SK-N-SH (cell line): Measurements from ENCODE around the gene SCN9A. TPM values are rescaled to one million over a fixed set of nuclear protein-coding genes. Genes with fewer than 3 reads are reported as not detected.

Source experiments
- CTCF ChIA-PET: fragments of 300-600, 350-600 bp; formaldehyde crosslinking; extraction: SDS; loops from one replicate; lab custom pipeline; 2021; lab: Yijun Ruan, JAX
- POLR2A ChIA-PET: fragments of 350-600 bp; sonication (Branson Sonifier 250); formaldehyde crosslinking; extraction: SDS; loops from one replicate; lab custom pipeline; 2020; ENCODE audit warnings: antibody characterized with exemption, inconsistent platforms; lab: Yijun Ruan, JAX
- DNase-seq: peaks from one replicate; pipeline ENCODE4 v3.0.0; 2012
- H2AFZ ChIP-seq: fragments of 200-600 bp; sonication (generic); 2 replicates; pipeline ENCODE4 v1.8.1; 2016; ENCODE audit warnings: antibody characterized with exemption, mild to moderate bottlenecking, low read depth
- H3F3A ChIP-seq: fragments of 200-600 bp; sonication (generic); replicated peaks from 2 replicates; pipeline ENCODE3; 2016; ENCODE audit warnings: antibody characterized with exemption, mild to moderate bottlenecking; ENCODE audit not compliant: insufficient read depth
- H3K27ac ChIP-seq, 2 experiments: fragments of 200-500 bp in 1 of 2; fragments of 200-600 bp in 1 of 2; sonication (Bioruptor generic) in 1 of 2; sonication (generic), shearing (Covaris generic) in 1 of 2; 2 replicates each; pipeline versions ENCODE4 v1.5.1 to v1.6.1; 2014 to 2016; ENCODE audit warnings: low read depth in 2 of 2, inconsistent platforms in 1 of 2, low read length in 1 of 2, mild to moderate bottlenecking in 1 of 2, mixed read lengths in 1 of 2
- H3K27me3 ChIP-seq: fragments of 200-600 bp; sonication (generic), shearing (Covaris generic); 2 replicates; pipeline ENCODE4 v1.6.1; 2016; ENCODE audit warnings: mixed run types; ENCODE audit not compliant: insufficient read depth
- H3K36me3 ChIP-seq, 2 experiments: fragments of 200-500 bp in 1 of 2; fragments of 200-600 bp in 1 of 2; sonication (Bioruptor generic) in 1 of 2; sonication (generic) in 1 of 2; replicated peaks in 1 of 2; 2 replicates each; pipeline versions ENCODE3 to v1.5.1; 2014 to 2016; ENCODE audit warnings: low read length in 1 of 2, mild to moderate bottlenecking in 1 of 2; ENCODE audit not compliant: insufficient read depth in 2 of 2, control insufficient read depth in 1 of 2
- H3K4me1 ChIP-seq, 2 experiments: fragments of 200-500 bp in 1 of 2; fragments of 200-600 bp in 1 of 2; sonication (Bioruptor generic) in 1 of 2; sonication (generic), shearing (Covaris generic) in 1 of 2; 2 replicates each; pipeline versions ENCODE4 v1.5.1 to v1.6.1; 2014 to 2016; ENCODE audit warnings: low read depth in 1 of 2, low read length in 1 of 2, mixed run types in 1 of 2; ENCODE audit not compliant: insufficient read depth in 2 of 2, control insufficient read depth in 1 of 2
- H3K4me2 ChIP-seq: fragments of 200-600 bp; sonication (generic), shearing (Covaris generic); 2 replicates; pipeline ENCODE4 v1.6.1; 2017; ENCODE audit warnings: mixed run types
- H3K4me3 ChIP-seq, 2 experiments: fragments of 200-500 bp in 1 of 2; fragments of 200-600 bp in 1 of 2; sonication (Bioruptor generic) in 1 of 2; sonication (generic), shearing (Covaris generic) in 1 of 2; 2 replicates each; pipeline versions ENCODE4 v1.5.1 to v1.8.1; 2014 to 2016; ENCODE audit warnings: low read depth in 2 of 2, inconsistent platforms in 1 of 2, low read length in 1 of 2, mild to moderate bottlenecking in 1 of 2, mixed read lengths in 1 of 2, moderate library complexity in 1 of 2
- H3K79me2 ChIP-seq: fragments of 200-600 bp; sonication (generic); 2 replicates; pipeline ENCODE4 v1.8.1; 2017; ENCODE audit warnings: mild to moderate bottlenecking; ENCODE audit not compliant: insufficient read depth
- H3K9ac ChIP-seq: fragments of 200-600 bp; sonication (generic); 2 replicates; pipeline ENCODE4 v1.6.1; 2017; ENCODE audit warnings: mixed run types
- H3K9me2 ChIP-seq: fragments of 200-600 bp; sonication (generic); 2 replicates; pipeline ENCODE4 v1.6.1; 2017; ENCODE audit warnings: mixed run types
- H3K9me3 ChIP-seq: fragments of 200-600 bp; sonication (generic); 2 replicates; pipeline ENCODE4 v1.6.1; 2017; ENCODE audit warnings: mixed run types, mild to moderate bottlenecking, moderate library complexity
- H4K20me1 ChIP-seq: fragments of 200-600 bp; sonication (generic); 2 replicates; pipeline ENCODE4 v1.6.1; 2017; ENCODE audit warnings: mild to moderate bottlenecking, mixed run types; ENCODE audit not compliant: insufficient read depth
- CHD2 ChIP-seq: fragments of 150-350 bp; IDR thresholded peaks from 2 replicates; pipeline ENCODE4 v1.6.1; 2018; ENCODE audit warnings: low read length; ENCODE audit not compliant: partially characterized antibody
- CTCF ChIP-seq: fragments of 200-600 bp; sonication (generic); IDR thresholded peaks from 2 replicates; pipeline ENCODE4 v1.6.1; 2017; ENCODE audit warnings: antibody characterized with exemption, mild to moderate bottlenecking, moderate library complexity
- FOXJ3 ChIP-seq: sonication (generic); formaldehyde crosslinking; IDR thresholded peaks from 2 replicates; pipeline ENCODE4 v1.5.1; 2020; ENCODE audit warnings: mild to moderate bottlenecking, missing genetic modification reagents
- FOXM1 ChIP-seq: IDR thresholded peaks from 2 replicates; pipeline ENCODE4 v1.4.0; 2012; ENCODE audit warnings: low read depth, mild to moderate bottlenecking
- GATA2 ChIP-seq: sonication (generic); formaldehyde crosslinking; IDR thresholded peaks from 2 replicates; pipeline ENCODE4 v1.5.0; 2020; ENCODE audit warnings: mild to moderate bottlenecking, missing genetic modification reagents
- JUND ChIP-seq: IDR thresholded peaks from 2 replicates; pipeline ENCODE4 v1.4.0; 2012
- MAX ChIP-seq: IDR thresholded peaks from 2 replicates; pipeline ENCODE4 v1.4.0; 2012; ENCODE audit warnings: low read depth
- MEF2A ChIP-seq: IDR thresholded peaks from 2 replicates; pipeline ENCODE4 v1.4.0; 2012; ENCODE audit warnings: low read depth, borderline replicate concordance
- NRF1 ChIP-seq: IDR thresholded peaks from 2 replicates; pipeline ENCODE4 v1.6.1; 2012; ENCODE audit warnings: low read depth, mild to moderate bottlenecking, low read length
- PBX3 ChIP-seq: IDR thresholded peaks from 2 replicates; pipeline ENCODE4; 2012
- RAD21 ChIP-seq: IDR thresholded peaks from 2 replicates; pipeline ENCODE4 v1.6.1; 2012; ENCODE audit warnings: mild to moderate bottlenecking, low read length
- RCOR1 ChIP-seq: fragments of 150-350 bp; IDR thresholded peaks from 2 replicates; pipeline ENCODE4 v1.6.1; 2017; ENCODE audit warnings: antibody characterized with exemption, low read length
- RFX5 ChIP-seq: IDR thresholded peaks from 2 replicates; pipeline ENCODE4 v1.6.1; 2012; ENCODE audit warnings: mild to moderate bottlenecking, improper control_type of control experiment, low read length
- SIN3A ChIP-seq: IDR thresholded peaks from 2 replicates; pipeline ENCODE4 v1.6.1; 2012; ENCODE audit warnings: low read depth, mild to moderate bottlenecking, low read length, moderate library complexity, borderline replicate concordance
- TAF1 ChIP-seq: IDR thresholded peaks from 2 replicates; pipeline ENCODE4 v1.6.1; 2012; ENCODE audit warnings: low read depth, mild to moderate bottlenecking, low read length, moderate library complexity, borderline replicate concordance
- USF2 ChIP-seq: fragments of 150-350 bp; IDR thresholded peaks from 2 replicates; pipeline ENCODE4 v1.6.1; 2017; ENCODE audit warnings: antibody characterized with exemption, low read length, low read depth, borderline replicate concordance
- ZBTB33 ChIP-seq: IDR thresholded peaks from 2 replicates; pipeline ENCODE4 v1.4.0; 2012; ENCODE audit warnings: low read depth, borderline replicate concordance
- WGBS: methylation state at CpG from one replicate; pipeline ENCODE4 v1.1.6; 2017; ENCODE audit warnings: low lambda C conversion rate; 5-methylcytosine and 5-hydroxymethylcytosine counted together
- polyA plus RNA-seq, 3 experiments: library from polyadenylated mRNA; depleted of rRNA; stranded (reverse); fragments of >200 nt; gene quantifications; 2 replicates each; pipeline ENCODE4 v1.2.3, GENCODE V29; 2012

The SCN9A gene
- polyA plus RNA-seq, 1 of the 3 experiments (the other 2 are of a cell fraction): 5.9 TPM

- POLR2A ChIA-PET: no interaction called here
Observed at GRCh38 chr2:166256896-166257295, 118.8 kb downstream of the SCN9A start.

More at GRCh38 chr2:166256896-166257295, 118.8 kb downstream of the SCN9A start:
- Histone ChIP-seq H3K9me3 (no peaks in the 10 kb centered on the region), H4K20me1 (no peaks in the 10 kb centered on the region), H3K36me3 (peaks cover 2 to 6% of the 10 kb centered on the region in 2 experiments), H3K27me3 (no peaks in the 10 kb centered on the region), H3F3A (no peaks in the 10 kb centered on the region), H3K4me2 (no peak overlapping the region), H3K4me1 (no peaks in the 10 kb centered on the region; a peak in 1 of 4 replicates), H2AFZ (no peak overlapping the region), H3K9me2 (no peaks in the 10 kb centered on the region), H3K4me3 (no peak overlapping the region), H3K27ac (no peak overlapping the region), H3K79me2 (no peaks in the 10 kb centered on the region), H3K9ac (no peak overlapping the region)
- TF ChIP-seq RFX5 (no peak), JUND (no peak), MEF2A (no peak), NRF1 (no peak), CHD2 (no peak), RCOR1 (no peak), CTCF (no peak), GATA2 (CRISPR knock-in tag) (no peak), USF2 (no peak), PBX3 (no peak), FOXM1 (no peak), RAD21 (no peak), TAF1 (no peak), FOXJ3 (CRISPR knock-in tag) (no peak), ZBTB33 (no peak), SIN3A (no peak), MAX (no peak)
- CTCF ChIA-PET: no interaction called here
- no peak for DNase-seq
- WGBS: 97% methylated on average over 1 of the region's 1 CpG
